NOMO-1 treated with DMSO at 0.1 percent for 48 hours (cell line): Measurements from ENCODE around the gene INTS7.
A peak's percentile ranks its signal among the peaks of the same experiment; 100 is the strongest.
"Not testable (repeated sequence)": the region's sequence is repeated elsewhere in the genome, so short reads cannot be mapped to it uniquely, and the experiment has no call there.

Experiments
- DNase-seq: peaks from one replicate; lab custom pipeline; 2025; ENCODE audit not compliant: unreplicated experiment; lab: John Stamatoyannopoulos, UW

The INTS7 gene

GRCh38 chr1:211986628-211987254 is 48.6 kb downstream of the INTS7 start:
- no peak for DNase-seq

- no peak for DNase-seq
Measured at GRCh38 chr1:211985556-211986264, 49.6 kb downstream of the INTS7 start.

- no peak for DNase-seq
Measured at GRCh38 chr1:211978596-211978995, 56.8 kb downstream of the INTS7 start.

GRCh38 chr1:211975152-211975941 is 60.0 kb downstream of the INTS7 start:
- no peak for DNase-seq

- DNase-seq, result no peak
Measured at GRCh38 chr1:211973541-211973940, 61.8 kb downstream of the INTS7 start.

GRCh38 chr1:211968200-211968834 is 67.0 kb downstream of the INTS7 start:
- DNase-seq, result no peak

GRCh38 chr1:211967704-211968103 is 67.7 kb downstream of the INTS7 start:
- DNase-seq, result no peak

GRCh38 chr1:211965108-211965805 is 70.1 kb downstream of the INTS7 start:
- peak; percentile 58 for DNase-seq

- DNase-seq, result no peak
Measured at GRCh38 chr1:211959680-211960079, 75.7 kb downstream of the INTS7 start.

- no peak for DNase-seq
Measured at GRCh38 chr1:211959221-211959620, 76.1 kb downstream of the INTS7 start.

- not testable (repeated sequence) for DNase-seq
Measured at GRCh38 chr1:211954028-211954427, 81.3 kb downstream of the INTS7 start.

- DNase-seq, result not testable (repeated sequence)
Measured at GRCh38 chr1:211953543-211953942, 81.8 kb downstream of the INTS7 start.

- DNase-seq, result no peak
Measured at GRCh38 chr1:211952299-211952698, 83.1 kb downstream of the INTS7 start.

GRCh38 chr1:211951856-211952255 is 83.5 kb downstream of the INTS7 start:
- DNase-seq, result no peak

- no peak for DNase-seq
Measured at GRCh38 chr1:211948377-211948776, 87.0 kb downstream of the INTS7 start.

- no peak for DNase-seq
Measured at GRCh38 chr1:211947396-211948295, 87.7 kb downstream of the INTS7 start.

GRCh38 chr1:211944733-211945500 is 90.4 kb downstream of the INTS7 start:
- DNase-seq, result no peak

- DNase-seq, result no peak
Measured at GRCh38 chr1:211942583-211942982, 92.8 kb downstream of the INTS7 start.

- DNase-seq, result no peak
Measured at GRCh38 chr1:211939876-211940468, 95.4 kb downstream of the INTS7 start.
